IgD-negative memory B cell (primary cell): ENCODE data around the gene ZMYND11. TPM values are rescaled to one million over a fixed set of nuclear protein-coding genes. Genes with fewer than 3 reads are reported as not detected.

Experiments
- polyA plus RNA-seq: library from polyadenylated mRNA; unstranded; fragments of 300-500 nt; fragmentation: Illumina TruSeq; gene quantifications from one replicate; pipeline ENCODE4 v1.2.3, GENCODE V29; 2021

ZMYND11 gene
- polyA plus RNA-seq, 1 donor from 2014 or later = 26.6 TPM

Other genes with a start within 250 kb of the ZMYND11 start
- 0.59 TPM for gene TUBB8, start 86.2 kb upstream of the ZMYND11 start, polyA plus RNA-seq